ENCODE results near the gene ACTN4.
"Not testable (repeated sequence)": the region's sequence is repeated elsewhere in the genome, so short reads cannot be mapped to it uniquely, and the experiment has no call there.

The ACTN4 gene

GRCh38 chr19:38760805-38761517 is 113.5 kb downstream of the ACTN4 start:
- in situ Hi-C loops (cut with HindIII; ENCODE audit: low sequenced_read_pairs): not testable (repeated sequence)

- in situ Hi-C loops (cut with HindIII; ENCODE audit: low sequenced_read_pairs): not testable (repeated sequence)
Measured at GRCh38 chr19:38761884-38762389, 114.5 kb downstream of the ACTN4 start.

GRCh38 chr19:38763795-38764220 is 116.4 kb downstream of the ACTN4 start:
- in situ Hi-C loops (cut with HindIII; ENCODE audit: low sequenced_read_pairs): no loop called here

- in situ Hi-C loops (cut with HindIII; ENCODE audit: low sequenced_read_pairs): no loop called here
Measured at GRCh38 chr19:38765214-38765613, 117.8 kb downstream of the ACTN4 start.

GRCh38 chr19:38766276-38767047 is 119.0 kb downstream of the ACTN4 start:
- in situ Hi-C loops (cut with HindIII; ENCODE audit: low sequenced_read_pairs): no loop called here

- in situ Hi-C loops (cut with HindIII; ENCODE audit: low sequenced_read_pairs): no loop called here
Measured at GRCh38 chr19:38769635-38770211, 122.3 kb downstream of the ACTN4 start.

- in situ Hi-C loops (cut with HindIII; ENCODE audit: low sequenced_read_pairs): not testable (repeated sequence)
Measured at GRCh38 chr19:38770228-38770948, 122.9 kb downstream of the ACTN4 start.

GRCh38 chr19:38770949-38771275 is 123.5 kb downstream of the ACTN4 start:
- in situ Hi-C loops (cut with HindIII; ENCODE audit: low sequenced_read_pairs): not testable (repeated sequence)

GRCh38 chr19:38771569-38771968 is 124.1 kb downstream of the ACTN4 start:
- in situ Hi-C loops (cut with HindIII; ENCODE audit: low sequenced_read_pairs): not testable (repeated sequence)

GRCh38 chr19:38773469-38774177 is 126.2 kb downstream of the ACTN4 start, which contains the start of gene LGALS7:
TSS of gene LGALS7 (minus strand) at chr19:38773517. CDS start at chr19:38773492, 25 bp downstream.
- in situ Hi-C loops (cut with HindIII; ENCODE audit: low sequenced_read_pairs): no loop called here

GRCh38 chr19:38774181-38774950 is 126.9 kb downstream of the ACTN4 start:
- in situ Hi-C loops (cut with HindIII; ENCODE audit: low sequenced_read_pairs): no loop called here

GRCh38 chr19:38778733-38779132 is 131.3 kb downstream of the ACTN4 start:
- in situ Hi-C loops (cut with HindIII; ENCODE audit: low sequenced_read_pairs): no loop called here

GRCh38 chr19:38780443-38780842 is 133.0 kb downstream of the ACTN4 start:
- in situ Hi-C loops (cut with HindIII; ENCODE audit: low sequenced_read_pairs): no loop called here

- in situ Hi-C loops (cut with HindIII; ENCODE audit: low sequenced_read_pairs): no loop called here
Measured at GRCh38 chr19:38781058-38781457, 133.6 kb downstream of the ACTN4 start.

Data from DLD1 (cell line).